Kidney epithelial cell (primary cell): ENCODE data around the gene REG1B. TPM values are rescaled to one million over a fixed set of nuclear protein-coding genes. Genes with fewer than 3 reads are reported as not detected.

Experiments used
- DNase-seq: peaks from one replicate; pipeline ENCODE4 v3.0.0-alpha.2; 2010; ENCODE audit warnings: low read depth
- H3K27me3 ChIP-seq: 2 replicates; pipeline ENCODE4 v1.6.0; 2011; ENCODE audit warnings: low read length; ENCODE audit not compliant: control insufficient read depth, insufficient read depth
- H3K36me3 ChIP-seq: 2 replicates; pipeline ENCODE4 v1.5.1; 2011; ENCODE audit warnings: low read length; ENCODE audit not compliant: control insufficient read depth, insufficient read depth
- H3K4me3 ChIP-seq: 2 replicates; pipeline ENCODE4 v1.5.1; 2011; ENCODE audit warnings: low read depth, mild to moderate bottlenecking, control low read depth, low read length
- total RNA-seq: library from RNA; depleted of rRNA; stranded (reverse); fragments of >200 nt; gene quantifications from 2 replicates; pipeline ENCODE4 v1.2.3, GENCODE V29; 2015
- TF ChIP-seq, protein P1 (sequence below): IDR thresholded peaks from 2 replicates; pipeline ENCODE4 v1.5.1; 2011; ENCODE audit warnings: mild to moderate bottlenecking, moderate library complexity, low read length, control low read depth, inconsistent platforms; ENCODE audit not compliant: insufficient read depth, poor library complexity, severe bottlenecking

The REG1B gene
- total RNA-seq, 1 donor from 2014 or later: not detected

DNA sequence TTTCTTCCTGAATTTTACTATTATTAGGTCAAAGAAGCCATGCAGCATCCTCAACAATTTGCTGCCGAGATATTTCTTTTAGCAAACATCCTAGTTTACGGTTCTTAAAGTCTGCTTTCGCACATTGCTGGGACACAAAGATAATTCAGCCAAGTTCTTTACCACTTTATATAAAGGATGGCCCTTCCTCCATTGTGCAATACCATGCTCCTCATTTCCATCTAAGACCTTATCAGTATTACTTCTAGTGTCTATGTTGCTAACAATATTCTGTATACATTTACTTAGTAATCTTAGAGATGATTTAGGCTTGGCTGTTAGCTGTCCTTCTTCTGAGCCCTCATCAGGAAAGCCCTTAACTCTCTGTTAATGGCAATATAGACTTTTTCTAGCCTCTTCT, 24.5 kb upstream of the REG1B start:
- TF ChIP-seq, protein P1, sequence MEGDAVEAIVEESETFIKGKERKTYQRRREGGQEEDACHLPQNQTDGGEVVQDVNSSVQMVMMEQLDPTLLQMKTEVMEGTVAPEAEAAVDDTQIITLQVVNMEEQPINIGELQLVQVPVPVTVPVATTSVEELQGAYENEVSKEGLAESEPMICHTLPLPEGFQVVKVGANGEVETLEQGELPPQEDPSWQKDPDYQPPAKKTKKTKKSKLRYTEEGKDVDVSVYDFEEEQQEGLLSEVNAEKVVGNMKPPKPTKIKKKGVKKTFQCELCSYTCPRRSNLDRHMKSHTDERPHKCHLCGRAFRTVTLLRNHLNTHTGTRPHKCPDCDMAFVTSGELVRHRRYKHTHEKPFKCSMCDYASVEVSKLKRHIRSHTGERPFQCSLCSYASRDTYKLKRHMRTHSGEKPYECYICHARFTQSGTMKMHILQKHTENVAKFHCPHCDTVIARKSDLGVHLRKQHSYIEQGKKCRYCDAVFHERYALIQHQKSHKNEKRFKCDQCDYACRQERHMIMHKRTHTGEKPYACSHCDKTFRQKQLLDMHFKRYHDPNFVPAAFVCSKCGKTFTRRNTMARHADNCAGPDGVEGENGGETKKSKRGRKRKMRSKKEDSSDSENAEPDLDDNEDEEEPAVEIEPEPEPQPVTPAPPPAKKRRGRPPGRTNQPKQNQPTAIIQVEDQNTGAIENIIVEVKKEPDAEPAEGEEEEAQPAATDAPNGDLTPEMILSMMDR: no peak
- DNase-seq: no peak
- H3K36me3 ChIP-seq: no peaks in the 10 kb centered on the region
- no peak overlapping the region for H3K4me3 ChIP-seq
- no peaks in the 10 kb centered on the region for H3K27me3 ChIP-seq

GRCh38 chr2:79105259-79105658, 17.5 kb upstream of the REG1B start:
- DNase-seq: no peak
- no peak overlapping the region for H3K4me3 ChIP-seq
- H3K27me3 ChIP-seq: no peaks in the 10 kb centered on the region
- TF ChIP-seq, protein P1: no peak
- no peaks in the 10 kb centered on the region for H3K36me3 ChIP-seq

DNA sequence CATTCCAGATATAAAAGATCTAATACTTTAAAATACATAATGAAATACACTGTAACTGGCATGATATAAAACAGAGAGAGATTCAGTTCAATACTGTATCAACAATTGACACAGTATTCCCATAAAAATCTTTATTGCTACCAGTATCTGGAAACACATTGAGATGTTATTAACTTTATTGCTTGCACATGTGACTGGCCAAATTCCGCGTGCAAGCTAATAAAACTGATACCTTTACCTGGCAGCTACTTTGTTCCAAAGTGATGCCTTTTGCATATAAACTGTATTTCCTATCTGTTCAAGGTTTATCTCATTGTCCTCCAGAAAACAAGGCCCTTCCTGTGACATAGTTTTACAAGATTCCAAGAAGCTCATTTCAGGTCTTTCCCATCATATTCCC, 15.4 kb upstream of the REG1B start:
- TF ChIP-seq, protein P1: no peak
- no peak for DNase-seq
- H3K4me3 ChIP-seq: no peak overlapping the region
- no peaks in the 10 kb centered on the region for H3K36me3 ChIP-seq
- no peaks in the 10 kb centered on the region for H3K27me3 ChIP-seq

GRCh38 chr2:79101024-79101423, 13.2 kb upstream of the REG1B start:
- no peak overlapping the region for H3K4me3 ChIP-seq
- TF ChIP-seq, protein P1: no peak
- no peak for DNase-seq
- no peaks in the 10 kb centered on the region for H3K27me3 ChIP-seq
- no peaks in the 10 kb centered on the region for H3K36me3 ChIP-seq

GRCh38 chr2:79100285-79100684, 12.5 kb upstream of the REG1B start:
- no peaks in the 10 kb centered on the region for H3K36me3 ChIP-seq
- H3K4me3 ChIP-seq: no peak overlapping the region
- no peak for DNase-seq
- H3K27me3 ChIP-seq: no peaks in the 10 kb centered on the region
- TF ChIP-seq, protein P1: no peak

DNA sequence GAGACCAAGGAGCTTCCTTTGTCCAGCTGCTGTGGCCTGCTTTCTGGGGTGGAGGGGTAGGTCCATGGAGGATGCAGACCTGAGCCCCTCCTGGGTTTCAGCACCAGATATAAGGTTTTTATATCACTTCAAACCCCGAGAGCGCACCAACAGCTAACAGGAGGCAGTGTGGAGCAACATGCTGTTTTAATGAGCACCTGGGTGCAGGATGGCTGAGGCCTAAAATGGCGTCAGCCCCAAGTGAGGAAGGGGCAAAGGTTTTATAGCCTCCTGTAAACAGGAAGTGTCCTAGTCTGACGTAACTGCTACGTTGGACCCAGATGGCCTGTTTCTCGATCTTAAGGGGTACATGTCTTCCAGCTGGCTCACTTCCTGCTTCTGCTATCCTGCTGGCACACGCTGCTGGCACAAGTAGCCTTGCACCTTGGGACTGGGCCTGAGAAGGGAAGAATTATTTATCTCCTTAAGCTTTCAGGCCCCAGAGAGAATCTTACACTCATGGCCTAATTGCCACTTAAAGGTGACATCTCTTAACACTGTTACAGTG, 11.4 kb upstream of the REG1B start:
- no peaks in the 10 kb centered on the region for H3K36me3 ChIP-seq
- no peak for DNase-seq
- no peaks in the 10 kb centered on the region for H3K27me3 ChIP-seq
- TF ChIP-seq, protein P1: no peak
- no peak overlapping the region for H3K4me3 ChIP-seq
